ENCODE results near the gene FRMD7.
A peak's percentile ranks its signal among the peaks of the same experiment; 100 is the strongest.
"Not testable (repeated sequence)": the region's sequence is repeated elsewhere in the genome, so short reads cannot be mapped to it uniquely, and the experiment has no call there.

The FRMD7 gene

DNA sequence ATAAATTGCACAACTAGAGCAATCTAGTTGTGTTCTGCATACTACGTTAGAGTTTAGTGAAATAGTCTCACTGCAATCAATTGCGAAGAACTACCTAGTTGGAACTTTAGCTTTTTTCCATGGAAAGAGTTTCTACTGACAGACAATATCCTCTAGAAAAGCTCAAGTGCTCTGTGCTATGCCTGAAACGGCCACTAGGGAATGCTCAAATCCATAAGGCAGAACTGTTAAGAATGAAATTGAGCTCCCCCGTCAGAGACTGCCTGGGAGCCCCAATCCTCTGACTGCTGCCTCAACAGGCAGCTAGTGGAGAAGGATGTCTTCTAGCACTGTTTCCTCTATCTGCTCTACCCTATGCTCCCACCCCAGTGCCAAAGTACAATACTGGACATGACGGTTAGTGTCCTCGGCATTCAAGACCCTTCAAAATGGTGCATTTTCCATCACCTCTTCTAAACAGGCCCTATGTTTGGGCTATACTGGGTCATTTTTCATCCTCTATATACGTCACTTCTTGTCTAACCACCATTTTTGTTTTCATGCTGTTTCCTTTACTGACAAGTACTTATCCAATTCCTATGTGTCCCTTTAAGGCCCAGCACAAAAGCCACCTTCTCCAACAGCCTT, 35.3 kb downstream of the FRMD7 start:
- peak; percentile 0 to 1 for DNase-seq (ENCODE audit: low read depth in 2 of 2)

DNA sequence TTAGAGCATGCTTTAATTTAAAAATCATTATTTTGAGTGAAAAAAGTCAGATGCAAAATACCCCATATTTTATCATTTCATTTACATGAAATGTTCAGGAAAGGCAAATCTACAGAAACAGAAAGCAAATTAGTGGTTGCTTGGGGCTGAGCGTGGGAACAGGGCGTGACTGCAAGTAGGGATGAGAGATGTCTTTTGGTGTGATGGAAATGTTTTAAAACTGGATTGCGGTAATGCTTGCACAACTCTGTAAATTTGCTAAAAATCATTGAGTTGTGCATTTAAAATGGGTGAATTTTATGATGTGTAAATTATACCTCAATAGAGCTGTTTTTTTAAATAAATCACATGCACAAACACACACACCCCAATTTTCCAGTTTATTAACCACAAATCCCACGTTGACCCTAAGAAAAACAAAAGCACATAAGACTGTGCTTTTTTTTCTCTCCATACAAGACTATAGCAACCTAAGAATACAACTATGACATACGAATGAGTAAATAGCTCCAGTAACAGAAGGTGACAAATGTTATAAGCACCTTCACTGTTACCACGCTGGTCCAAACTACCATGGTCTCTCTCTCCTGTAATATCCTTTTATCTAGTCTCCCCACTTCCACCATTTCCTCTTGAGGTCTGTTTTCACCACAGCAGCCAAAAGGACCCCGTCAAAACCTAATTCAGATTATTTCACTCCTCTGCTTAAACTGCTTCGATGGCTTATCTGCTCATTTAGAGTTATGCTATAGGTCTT, 37.2 kb downstream of the FRMD7 start:
- DNase-seq (ENCODE audit: low read depth in 2 of 2), result no peak

DNA sequence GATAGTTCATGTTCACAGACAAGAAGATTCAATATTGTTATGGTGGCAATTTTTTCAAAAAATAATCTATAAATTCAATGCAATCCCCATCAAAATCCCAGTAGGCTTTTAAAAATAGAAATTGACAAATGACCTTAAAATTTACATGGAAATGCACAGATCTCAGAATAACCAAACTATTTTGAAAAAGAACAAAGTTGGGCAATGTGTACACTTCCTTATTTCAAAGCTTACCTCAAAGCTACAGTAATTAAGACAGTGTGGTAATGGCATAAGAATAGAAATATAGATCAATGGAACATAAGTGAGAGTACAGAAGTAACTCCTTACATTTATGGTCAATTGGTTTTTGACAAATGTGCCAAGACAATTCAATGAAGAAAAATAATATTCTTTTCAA, 39.0 kb downstream of the FRMD7 start:
- no peak for DNase-seq (ENCODE audit: low read depth in 2 of 2)

DNA sequence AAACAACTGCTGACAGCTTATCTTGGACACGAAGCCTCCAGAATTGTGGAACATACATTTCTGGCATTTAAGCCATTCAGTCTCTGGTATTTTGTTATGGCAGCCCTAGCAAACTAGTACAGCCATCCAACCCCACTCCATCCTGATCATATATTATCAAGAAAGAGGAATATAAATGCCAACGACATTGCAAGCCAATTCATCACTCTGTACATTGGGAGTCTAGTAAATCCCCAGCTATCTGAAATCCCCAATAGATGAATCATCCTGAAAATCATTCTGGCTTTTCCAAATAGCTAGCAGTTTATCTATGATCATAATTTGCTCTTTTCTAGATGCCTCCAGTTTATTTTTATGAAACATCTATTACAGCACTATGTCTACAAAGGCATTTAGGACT, 41.1 kb downstream of the FRMD7 start:
- no peak for DNase-seq (ENCODE audit: low read depth in 2 of 2)

DNA sequence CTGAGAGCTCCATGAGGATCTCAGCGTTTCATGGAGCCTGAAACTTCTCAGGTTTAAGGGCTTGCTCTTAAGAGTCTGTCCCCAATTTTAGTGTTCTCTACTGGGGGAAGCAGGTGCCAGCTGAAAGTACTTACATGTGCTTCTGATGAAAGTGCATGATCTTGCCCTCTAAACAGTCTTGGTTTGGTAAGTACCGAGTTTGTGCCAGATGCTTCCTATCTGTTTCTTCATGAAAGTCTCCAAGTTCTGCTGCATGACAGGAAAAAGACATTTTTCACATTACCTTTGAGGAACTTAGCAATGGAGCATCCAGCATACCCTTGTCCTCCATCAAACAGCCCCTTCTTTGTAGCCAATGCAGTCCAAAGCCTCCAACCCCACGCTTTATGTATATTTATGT, 42.0 kb downstream of the FRMD7 start:
- no peak for DNase-seq (ENCODE audit: low read depth in 2 of 2)

DNA sequence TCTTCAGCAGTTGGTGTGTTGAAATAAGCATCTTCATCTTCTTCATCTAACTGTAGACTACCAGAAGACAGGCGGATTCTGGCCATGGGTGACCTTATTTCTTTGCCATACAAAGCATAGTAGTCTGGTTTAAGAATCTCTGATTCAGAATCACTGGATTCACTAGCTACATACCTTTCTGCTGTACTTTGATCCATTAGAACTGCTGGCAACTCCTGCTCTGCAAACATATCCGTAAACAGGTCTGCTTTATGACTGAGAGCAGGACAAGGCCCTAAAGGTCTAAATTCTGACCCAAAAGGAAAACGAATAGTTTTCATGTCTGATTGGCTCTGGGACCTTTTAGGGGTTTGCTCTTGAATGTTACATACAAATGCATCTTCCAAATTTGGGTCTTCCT, 49.9 kb downstream of the FRMD7 start:
- no peak for DNase-seq (ENCODE audit: low read depth in 2 of 2)

DNA sequence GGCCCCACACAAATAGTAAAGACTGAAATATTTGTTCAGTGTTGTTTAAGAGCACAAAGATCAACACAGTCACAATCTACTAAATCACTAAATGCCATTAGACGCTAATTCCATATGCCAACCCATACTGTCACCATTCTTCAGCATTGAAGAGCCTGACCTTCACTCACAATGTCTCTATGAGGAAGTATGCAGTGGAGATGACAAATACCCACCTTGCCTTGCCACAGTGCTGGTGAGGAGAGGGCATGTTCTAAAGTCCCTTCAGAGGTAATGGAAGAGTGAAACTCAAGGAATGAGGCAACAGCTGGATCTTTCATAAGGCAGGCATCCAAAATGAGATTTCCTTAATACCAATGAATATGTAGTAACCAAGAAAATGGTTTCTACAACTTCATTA, 50.4 kb downstream of the FRMD7 start:
- DNase-seq (ENCODE audit: low read depth in 2 of 2), result no peak

DNA sequence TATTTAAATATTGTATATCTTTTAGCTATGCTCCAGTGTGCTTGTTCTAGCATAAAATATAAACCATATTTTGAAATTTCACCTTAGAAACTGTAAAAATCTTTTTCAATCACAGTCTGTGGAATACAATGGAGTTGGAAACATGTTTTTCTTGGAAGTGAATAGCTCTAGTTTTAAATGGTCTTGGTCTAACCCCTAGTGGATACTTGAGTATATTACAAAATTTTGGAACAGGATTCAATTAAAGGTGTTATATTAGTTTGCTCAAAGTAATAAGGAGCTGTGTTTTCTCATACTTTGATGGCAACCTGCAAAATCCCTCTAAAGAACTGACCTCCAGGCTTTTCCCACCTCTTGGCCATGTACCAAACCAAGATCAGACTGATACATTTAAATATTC, 56.6 kb downstream of the FRMD7 start:
- no peak for DNase-seq (ENCODE audit: low read depth in 2 of 2)

DNA sequence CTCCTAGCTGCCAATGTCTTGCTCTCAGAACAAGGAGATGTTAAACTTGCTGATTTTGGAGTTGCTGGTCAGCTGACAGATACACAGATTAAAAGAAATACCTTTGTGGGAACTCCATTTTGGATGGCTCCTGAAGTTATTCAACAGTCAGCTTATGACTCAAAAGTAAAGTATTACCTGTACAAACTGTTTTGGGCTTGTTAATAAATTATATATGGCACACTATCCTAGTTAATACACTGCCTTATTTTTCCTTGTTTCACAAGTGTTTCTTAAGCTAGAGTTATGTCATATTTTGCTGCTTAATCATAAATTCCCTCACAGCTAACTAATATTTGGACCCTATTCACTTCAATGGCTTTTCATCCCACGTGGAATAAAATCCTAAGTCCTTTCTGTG, 59.4 kb downstream of the FRMD7 start:
- no peak for DNase-seq (ENCODE audit: low read depth in 2 of 2)

DNA sequence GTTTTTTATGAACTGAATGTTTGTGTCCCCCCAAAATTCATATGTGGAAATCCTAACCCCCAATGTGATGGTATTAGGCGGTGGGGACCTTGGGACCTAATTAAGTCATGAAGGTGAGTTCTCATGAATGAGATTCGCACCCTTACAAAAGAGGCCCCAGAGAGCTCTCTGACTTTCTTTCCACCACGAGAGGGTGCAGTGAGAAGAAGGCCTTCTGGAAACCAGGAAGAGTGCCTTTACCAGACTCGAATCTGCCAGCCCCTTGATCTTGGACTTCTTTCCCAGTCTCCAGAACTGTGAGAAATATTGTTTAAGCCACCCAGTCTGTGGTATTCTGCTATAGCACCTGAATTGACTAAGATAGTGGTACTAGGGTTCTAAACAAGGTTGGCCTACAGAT, 64.0 kb downstream of the FRMD7 start:
- no peak for DNase-seq (ENCODE audit: low read depth in 2 of 2)

DNA sequence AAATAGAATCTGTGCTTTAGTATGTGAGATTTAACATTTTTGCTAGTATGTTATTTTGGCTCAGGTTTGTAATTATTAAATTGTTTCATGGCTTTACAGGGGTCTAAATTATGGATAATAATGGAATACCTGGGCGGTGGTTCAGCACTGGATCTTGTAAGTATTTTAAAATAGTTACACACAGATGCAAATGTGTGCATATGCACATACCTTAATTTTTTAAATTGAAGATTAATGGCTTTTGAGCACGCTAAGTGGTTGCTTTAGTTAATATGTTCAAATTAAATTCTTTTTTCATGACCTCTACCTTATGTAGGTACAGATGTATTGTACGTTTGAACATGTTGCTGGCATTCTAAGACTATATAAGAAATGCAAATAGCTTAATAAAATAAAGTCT, 64.5 kb downstream of the FRMD7 start:
- no peak for DNase-seq (ENCODE audit: low read depth in 2 of 2)

DNA sequence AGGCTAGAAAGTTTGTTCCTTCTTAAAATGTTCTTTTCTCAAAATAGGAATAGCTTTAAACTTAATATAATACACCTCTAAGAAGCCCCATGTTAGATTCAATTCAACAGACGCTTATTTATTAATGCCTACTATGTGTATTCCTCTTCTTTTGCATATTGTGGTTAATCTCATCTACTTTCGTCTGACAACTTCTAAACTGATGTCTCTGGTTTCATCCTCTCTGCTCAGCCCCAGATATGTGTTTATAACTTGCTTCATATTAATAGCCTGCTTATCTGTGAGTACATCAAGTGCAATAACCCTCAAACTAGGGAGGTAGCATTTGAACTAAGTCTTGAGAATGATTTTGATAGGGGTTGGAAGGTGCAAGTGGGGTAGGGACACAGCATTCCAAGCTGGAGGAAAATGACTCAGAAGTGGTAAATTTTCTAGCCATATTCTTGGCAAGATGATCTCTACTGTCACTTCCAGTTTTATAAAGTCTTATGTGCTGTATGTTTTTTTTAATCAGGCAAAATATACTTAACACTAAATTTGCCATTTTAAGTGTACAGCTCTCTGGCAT, 67.8 kb downstream of the FRMD7 start:
- DNase-seq (ENCODE audit: low read depth in 2 of 2), result no peak

DNA sequence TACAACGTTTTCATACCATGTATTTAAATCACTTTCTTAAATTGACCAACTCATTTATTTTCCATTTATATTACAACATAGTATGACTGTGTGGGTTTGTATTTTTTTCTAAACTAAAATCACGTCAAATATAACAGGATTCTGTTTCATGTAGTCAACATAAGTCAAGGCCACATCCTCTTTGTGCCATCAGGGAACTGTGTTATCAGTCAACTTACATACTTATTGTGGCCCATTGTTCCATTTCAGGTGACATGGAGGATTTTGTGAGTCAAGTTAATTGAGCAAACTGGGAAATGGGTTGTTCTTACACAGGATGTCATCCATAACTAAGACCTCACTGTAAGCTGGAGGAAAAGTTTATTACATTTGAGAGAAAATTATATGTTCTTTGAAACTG, 68.8 kb downstream of the FRMD7 start:
- DNase-seq (ENCODE audit: low read depth in 2 of 2), result no peak

DNA sequence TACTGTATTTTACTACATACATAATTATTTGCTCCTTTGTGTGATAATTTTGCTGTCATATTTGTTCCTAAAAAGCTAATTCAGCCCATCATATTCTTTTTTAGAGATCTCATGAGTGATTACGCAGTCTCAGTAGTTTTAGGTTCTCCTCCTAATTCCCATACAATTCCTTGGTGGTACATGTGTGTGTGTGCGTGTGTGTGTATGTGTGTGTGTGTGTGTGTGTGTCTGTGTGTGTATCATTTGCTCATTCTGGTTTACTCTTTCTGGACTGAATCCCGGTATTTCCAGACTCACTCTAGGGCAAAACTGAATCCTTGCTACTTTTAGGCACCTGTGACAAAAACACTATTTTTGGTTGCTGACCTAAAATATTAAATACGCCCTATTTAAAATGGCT, 69.8 kb downstream of the FRMD7 start:
- DNase-seq (ENCODE audit: low read depth in 2 of 2), result no peak

DNA sequence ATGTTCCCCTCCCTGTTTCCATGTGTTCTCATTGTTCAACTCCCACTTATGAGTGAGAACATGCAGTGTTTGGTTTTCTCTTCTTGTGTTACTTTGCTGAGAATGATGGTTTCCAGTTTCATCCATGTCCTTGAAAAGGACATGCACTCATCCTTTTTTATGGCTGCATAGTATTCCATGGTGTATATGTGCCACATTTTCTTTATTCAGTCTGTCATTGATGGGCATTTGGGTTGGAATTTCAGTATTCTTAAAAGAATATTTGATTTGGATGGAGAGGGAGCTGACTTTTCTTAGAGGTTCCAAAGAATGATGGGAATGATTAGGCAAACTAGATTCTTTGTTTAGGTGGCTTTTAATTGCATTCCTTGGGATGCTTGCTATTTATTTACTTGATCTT, 76.0 kb downstream of the FRMD7 start:
- not testable (repeated sequence) for DNase-seq (ENCODE audit: low read depth in 2 of 2)

DNA sequence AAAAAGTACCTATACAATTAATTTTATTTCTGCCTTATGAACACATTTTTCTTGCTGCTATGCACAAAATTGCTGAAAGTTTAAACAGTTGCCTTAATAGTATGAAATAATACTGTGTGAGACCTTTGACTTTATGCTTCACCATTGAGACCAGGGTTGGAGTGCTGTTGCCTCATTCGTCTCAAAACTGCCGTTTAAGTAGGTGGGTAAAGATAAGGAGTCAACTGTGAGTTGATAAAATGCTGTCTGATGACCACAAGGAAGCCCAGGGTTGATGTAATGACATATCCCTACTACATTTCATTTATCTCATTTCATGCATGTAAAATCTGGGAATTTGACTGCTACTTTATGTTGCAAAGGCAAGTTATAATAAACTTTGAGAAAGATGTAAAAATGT, 81.3 kb downstream of the FRMD7 start:
- no peak for DNase-seq (ENCODE audit: low read depth in 2 of 2)

DNA sequence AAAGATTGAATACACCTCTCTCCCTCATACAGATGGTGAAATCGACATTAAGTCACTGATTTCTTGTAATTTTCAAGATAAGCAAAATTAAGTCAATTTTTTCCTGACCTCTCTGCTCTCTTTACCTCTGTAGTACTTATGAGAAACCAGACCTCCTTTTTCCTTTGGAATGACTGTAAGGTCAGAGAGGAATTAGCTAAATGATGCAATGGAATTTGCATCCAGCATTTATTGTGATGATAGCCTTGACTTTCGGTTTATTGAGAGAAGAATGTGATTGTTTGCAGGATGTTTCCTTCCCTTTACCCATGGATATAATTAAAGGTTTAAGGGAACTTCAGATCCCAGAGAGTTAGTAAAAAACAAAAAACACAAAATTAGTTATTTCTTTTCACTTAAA, 82.4 kb downstream of the FRMD7 start:
- DNase-seq (ENCODE audit: low read depth in 2 of 2), result no peak

DNA sequence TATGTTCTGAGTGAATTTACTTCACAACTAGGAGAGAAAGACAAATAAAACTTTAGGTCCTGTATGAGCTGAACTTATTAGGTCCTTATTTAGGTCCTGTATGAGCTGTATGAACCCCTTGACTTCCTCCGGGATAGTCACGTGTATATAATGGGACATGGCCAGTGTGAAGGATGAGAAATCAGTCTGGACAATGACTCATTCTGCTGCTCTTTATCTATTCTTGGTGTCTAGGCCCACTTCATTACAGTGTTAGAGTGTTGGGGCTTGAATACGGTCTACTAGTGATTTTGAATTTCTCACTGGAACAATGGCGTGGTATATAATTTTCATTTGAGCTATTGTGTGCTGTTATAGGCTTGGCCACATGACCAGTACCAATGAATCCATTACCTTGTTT, 82.9 kb downstream of the FRMD7 start:
- DNase-seq (ENCODE audit: low read depth in 2 of 2), result no peak

DNA sequence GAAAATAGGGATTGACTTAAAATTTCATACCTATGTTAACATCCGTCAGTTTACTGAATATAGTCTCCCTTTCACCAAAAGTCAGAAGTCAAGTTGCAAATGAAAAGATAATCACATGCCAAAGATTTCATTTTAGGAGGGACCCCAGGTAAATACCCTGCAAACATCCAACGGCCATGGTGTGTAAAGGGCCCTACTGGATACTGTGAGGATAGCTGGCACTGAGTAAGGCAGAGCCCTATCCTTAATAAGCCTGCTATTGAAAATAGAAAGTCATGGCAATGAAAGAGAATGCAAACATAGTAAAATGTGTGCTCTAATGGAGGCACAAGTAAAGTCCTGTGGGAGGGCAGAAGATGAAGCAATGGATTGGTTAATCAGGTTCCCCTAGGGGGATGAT, 83.8 kb downstream of the FRMD7 start:
- DNase-seq (ENCODE audit: low read depth in 2 of 2), result no peak

DNA sequence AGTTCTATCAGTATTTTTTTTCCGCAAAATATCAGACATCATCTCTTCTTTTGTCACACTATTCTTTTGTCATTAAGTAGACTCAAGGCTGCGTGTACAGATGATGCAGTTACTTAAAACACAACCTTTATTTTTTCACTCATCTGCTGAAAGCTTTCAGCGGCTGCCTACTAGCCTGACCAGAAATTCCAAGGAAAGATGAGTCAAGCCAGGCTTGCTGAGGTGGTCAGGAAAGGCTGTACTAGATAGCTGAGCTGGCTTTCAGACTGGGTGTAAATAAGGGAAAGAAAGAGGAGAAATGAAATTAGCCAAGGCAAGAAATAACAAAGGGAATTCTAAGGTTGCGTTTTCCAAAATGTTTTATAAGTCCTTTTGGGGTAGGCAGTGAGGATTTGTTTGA, 86.8 kb downstream of the FRMD7 start:
- no peak for DNase-seq (ENCODE audit: low read depth in 2 of 2)

DNA sequence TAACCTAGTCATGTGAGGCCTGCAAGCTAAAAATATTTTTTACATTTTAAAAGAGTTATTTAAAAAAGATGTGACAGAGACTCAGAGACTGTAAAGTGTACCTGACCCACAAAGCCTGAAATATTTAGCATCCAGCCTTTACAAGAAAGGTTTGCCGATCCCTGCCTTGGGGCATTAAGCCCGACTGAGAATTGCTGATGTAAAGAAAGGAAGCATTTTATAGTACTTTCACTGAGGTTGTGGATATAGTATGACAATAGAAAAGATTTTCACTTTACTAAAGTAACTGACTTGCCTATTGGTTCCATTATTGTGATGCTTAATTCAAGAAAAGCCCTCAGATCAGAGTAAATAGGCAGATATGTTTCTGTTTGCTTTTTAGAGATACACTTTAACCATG, 87.8 kb downstream of the FRMD7 start:
- DNase-seq (ENCODE audit: low read depth in 2 of 2), result no peak

DNA sequence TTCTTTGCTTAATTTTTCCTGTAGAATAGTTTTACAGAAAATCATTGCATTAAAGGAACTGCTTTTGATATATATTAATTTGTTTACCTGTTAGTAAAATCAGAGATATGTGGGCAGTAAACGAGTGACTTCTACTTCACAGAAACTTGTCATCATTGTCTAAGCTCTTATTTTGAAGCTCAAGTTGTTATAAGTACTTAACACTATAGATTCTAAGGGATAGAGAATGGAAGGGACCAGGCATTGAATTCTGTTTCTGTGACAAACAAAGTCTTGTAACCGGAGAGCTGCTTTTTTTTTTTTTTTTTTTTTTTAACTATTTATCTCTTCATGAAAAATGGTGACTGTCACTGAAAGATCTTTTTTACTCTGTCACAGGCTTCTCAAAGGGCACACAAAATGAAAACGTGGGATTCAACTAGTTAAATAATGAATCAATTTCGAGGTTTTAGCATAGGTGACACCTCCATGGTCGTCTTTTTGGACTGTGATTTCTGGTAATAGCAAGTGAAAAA, 90.3 kb downstream of the FRMD7 start:
- no peak for DNase-seq (ENCODE audit: low read depth in 2 of 2)

DNA sequence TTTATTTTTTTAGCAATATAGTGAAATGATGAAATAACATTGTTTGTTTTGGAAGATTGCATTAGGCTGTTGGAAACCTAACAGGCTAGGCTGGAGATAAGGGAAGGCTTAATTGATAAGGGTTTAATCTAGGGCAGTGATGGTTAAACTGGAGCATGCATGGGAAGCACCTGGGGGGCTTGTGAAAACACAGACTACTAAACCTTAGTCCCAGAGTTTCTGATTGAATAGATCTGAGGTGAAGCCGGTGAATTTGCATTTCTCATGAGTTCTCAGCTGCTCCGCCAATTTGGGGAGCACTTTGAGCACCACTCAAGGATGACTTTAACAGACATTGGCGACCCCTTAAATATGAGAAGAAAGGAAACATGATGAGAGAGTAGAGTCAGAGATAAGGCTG, 93.2 kb downstream of the FRMD7 start:
- DNase-seq (ENCODE audit: low read depth in 2 of 2), result no peak
